ENCODE data around the gene EEF1AKMT3. TPM values are rescaled to one million over a fixed set of nuclear protein-coding genes. Genes with fewer than 3 reads are reported as not detected.

The EEF1AKMT3 gene
- total RNA-seq, 1 donor from 2014 or later: 6.8 TPM

- Histone ChIP-seq H3K9me3 (no peaks in the 10 kb centered on the region), H3K27me3 (ENCODE audit: low read depth) (no peaks in the 10 kb centered on the region), H3K36me3 (peaks cover 95% of the 10 kb centered on the region), H3K4me3 (no peak overlapping the region), H3K4me1 (no peaks in the 10 kb centered on the region), H3K27ac (no peak overlapping the region)
- no peak for TF ChIP-seq CTCF (IDR thresholded peaks at IDR 0.05)
- DNase-seq (no peak), ATAC-seq (no peak)
- intact Hi-C loops (cut with DNase I): no loop called here
Measured at GRCh38 chr12:57796996-57797395, 24.6 kb downstream of the EEF1AKMT3 start.

- H3K27ac ChIP-seq: no peak overlapping the region
- H3K27me3 ChIP-seq (ENCODE audit: low read depth): no peaks in the 10 kb centered on the region
- TF ChIP-seq CTCF (IDR thresholded peaks at IDR 0.05): no peak
- peak; percentile 13 to 57 for ATAC-seq
- no peaks in the 10 kb centered on the region for H3K4me1 ChIP-seq
- H3K4me3 ChIP-seq: no peak overlapping the region
- H3K9me3 ChIP-seq: no peaks in the 10 kb centered on the region
- DNase-seq: no peak
- peaks cover 95% of the 10 kb centered on the region for H3K36me3 ChIP-seq
- intact Hi-C loops (cut with DNase I): no loop called here
Measured at GRCh38 chr12:57797933-57798332, 25.5 kb downstream of the EEF1AKMT3 start.

- no peak overlapping the region for H3K4me3 ChIP-seq
- H3K9me3 ChIP-seq: no peaks in the 10 kb centered on the region
- no peak overlapping the region for H3K27ac ChIP-seq
- H3K27me3 ChIP-seq (ENCODE audit: low read depth): no peaks in the 10 kb centered on the region
- TF ChIP-seq CTCF (IDR thresholded peaks at IDR 0.05): no peak
- H3K36me3 ChIP-seq: peaks cover 98% of the 10 kb centered on the region
- DNase-seq: no peak
- no peak for ATAC-seq
- intact Hi-C loops (cut with DNase I): no loop called here
- peaks cover 6% of the 10 kb centered on the region for H3K4me1 ChIP-seq
Measured at GRCh38 chr12:57800965-57801364, 28.6 kb downstream of the EEF1AKMT3 start.

GRCh38 chr12:57802607-57803006, 30.2 kb downstream of the EEF1AKMT3 start:
- intact Hi-C loops (cut with DNase I): no loop called here
- no peak overlapping the region for H3K27ac ChIP-seq
- ATAC-seq (no peak), DNase-seq (no peak)
- peaks cover 6% of the 10 kb centered on the region for H3K4me1 ChIP-seq
- TF ChIP-seq CTCF (IDR thresholded peaks at IDR 0.05): no peak
- no peak overlapping the region for H3K4me3 ChIP-seq
- no peaks in the 10 kb centered on the region for H3K9me3 ChIP-seq
- no peaks in the 10 kb centered on the region for H3K27me3 ChIP-seq (ENCODE audit: low read depth)
- peaks cover 98% of the 10 kb centered on the region for H3K36me3 ChIP-seq

- H3K27ac ChIP-seq: peak overlapping the region; percentile 14
- intact Hi-C loops (cut with DNase I): no loop called here
- peaks cover 100% of the 10 kb centered on the region for H3K36me3 ChIP-seq
- no peaks in the 10 kb centered on the region for H3K9me3 ChIP-seq
- H3K27me3 ChIP-seq (ENCODE audit: low read depth): no peaks in the 10 kb centered on the region
- no peak overlapping the region for H3K4me3 ChIP-seq
- ATAC-seq: peak; percentile 73 to 77
- H3K4me1 ChIP-seq: peaks cover 6% of the 10 kb centered on the region
- no peak for DNase-seq
- TF ChIP-seq CTCF (IDR thresholded peaks at IDR 0.05): peak; percentile 76
Measured at GRCh38 chr12:57803319-57803893, 31.0 kb downstream of the EEF1AKMT3 start.

All from lower lobe of right lung (tissue), 2 donors.